HepG2 (cell line): Measurements from ENCODE around the gene LRRC27.

Experiments used
- CBFB ChIP-seq: sonication (generic); formaldehyde crosslinking; IDR thresholded peaks from 2 replicates; pipeline ENCODE4 v1.4.0; 2020; ENCODE audit warnings: missing genetic modification reagents
- RELA ChIP-seq: sonication (generic); formaldehyde crosslinking; IDR thresholded peaks from 2 replicates; pipeline ENCODE4 v1.4.0; 2020; ENCODE audit warnings: missing genetic modification reagents
- TBL1XR1 ChIP-seq: fragments of 150-350 bp; IDR thresholded peaks from 2 replicates; pipeline ENCODE4 v1.6.1; 2014; ENCODE audit warnings: borderline replicate concordance, low read length; ENCODE audit not compliant: partially characterized antibody
- U2AF2 ChIP-seq: fragments of 200-400 bp; formaldehyde crosslinking; IDR thresholded peaks from 2 replicates; pipeline ENCODE4 v1.6.1; 2017; ENCODE audit warnings: low read depth, mild to moderate bottlenecking, low read length
- ZBTB1 ChIP-seq: sonication (generic); formaldehyde crosslinking; IDR thresholded peaks from 2 replicates; pipeline ENCODE4 v1.4.0; 2020; ENCODE audit warnings: missing genetic modification reagents, borderline replicate concordance
- ZNF274 ChIP-seq: sonication (generic); formaldehyde crosslinking; IDR thresholded peaks from 2 replicates; pipeline ENCODE4 v1.5.1; 2020; ENCODE audit warnings: mild to moderate bottlenecking, missing genetic modification reagents

GRCh38 chr10:132355297-132355696, 23.3 kb downstream of the LRRC27 start:
- no peak for TF ChIP-seq TBL1XR1
- no peak for TF ChIP-seq ZBTB1
- TF ChIP-seq CBFB, result no peak
- no peak for TF ChIP-seq U2AF2
- no peak for TF ChIP-seq ZNF274 (CRISPR knock-in tag)
- no peak for TF ChIP-seq RELA
